Activated T-cell treated with anti-CD3 and anti-CD28 coated beads, Interleukin-2, amount 50 U/mL, for 72 hours (primary cell): ENCODE data around the gene ANGPT4. TPM values are rescaled to one million over a fixed set of nuclear protein-coding genes. Genes with fewer than 3 reads are reported as not detected.
A peak's percentile ranks its signal among the peaks of the same experiment; 100 is the strongest.

Experiments
- ATAC-seq, 2 donors: fragments of 150-1000 bp; cut with Tn5 transposase; replicated peaks in 1 of 2; 2 replicates each; pipeline ENCODE4 v1.10.0; 2021; ENCODE audit warnings: moderate library complexity in 2 of 2, mild to moderate bottlenecking in 1 of 2
- DNase-seq, 2 donors: peaks; one replicate each; pipeline ENCODE4 v3.0.0; 2021 to 2022; ENCODE audit warnings: mixed read lengths in 1 of 2
- H3K27ac Mint-ChIP-seq: one replicate; pipeline ENCODE4 v1.8.0; 2022; ENCODE audit warnings: mild to moderate bottlenecking, moderate library complexity, mixed read lengths
- H3K27me3 Mint-ChIP-seq: one replicate; pipeline ENCODE4 v1.8.0; 2022; ENCODE audit warnings: low read depth, mixed read lengths
- H3K36me3 Mint-ChIP-seq, 2 donors: one replicate each; pipeline ENCODE4 v1.8.0; 2022; ENCODE audit warnings: mixed read lengths in 2 of 2, mild to moderate bottlenecking in 1 of 2; ENCODE audit not compliant: insufficient read depth in 2 of 2
- H3K4me1 Mint-ChIP-seq: one replicate; pipeline ENCODE4 v1.8.0; 2022; ENCODE audit warnings: low read depth, mixed read lengths
- H3K4me3 Mint-ChIP-seq, 2 donors: one replicate each; pipeline ENCODE4 v1.8.0; 2022; ENCODE audit warnings: mild to moderate bottlenecking in 2 of 2, mixed read lengths in 2 of 2, moderate library complexity in 2 of 2
- H3K9me3 Mint-ChIP-seq, 2 donors: one replicate each; pipeline ENCODE4 v1.8.0; 2022; ENCODE audit warnings: mixed read lengths in 2 of 2
- total RNA-seq, 2 donors: library from RNA; stranded (reverse); gene quantifications; one replicate each; pipeline ENCODE4 v1.2.3, GENCODE V29; 2022

ANGPT4 gene
- total RNA-seq, 2 donors from 2014 or later: not detected

- DNase-seq: no peak
- no peak overlapping the region for H3K4me3 Mint-ChIP-seq
- no peak overlapping the region for H3K27ac Mint-ChIP-seq
- H3K27me3 Mint-ChIP-seq: peaks cover 3% of the 10 kb centered on the region
- no peak for ATAC-seq
- H3K9me3 Mint-ChIP-seq: no peaks in the 10 kb centered on the region
- no peaks in the 10 kb centered on the region for H3K4me1 Mint-ChIP-seq
- no peaks in the 10 kb centered on the region for H3K36me3 Mint-ChIP-seq
Observed at GRCh38 chr20:871948-872347, 44.2 kb downstream of the ANGPT4 start.

- Mint-ChIP-seq H3K36me3 (no peaks in the 10 kb centered on the region), H3K4me3 (no peak overlapping the region), H3K9me3 (no peaks in the 10 kb centered on the region), H3K4me1 (no peaks in the 10 kb centered on the region), H3K27me3 (no peaks in the 10 kb centered on the region), H3K27ac (no peak overlapping the region)
- DNase-seq (no peak), ATAC-seq (no peak)
Observed at GRCh38 chr20:871436-871835, 44.7 kb downstream of the ANGPT4 start.

- H3K27me3 Mint-ChIP-seq: no peaks in the 10 kb centered on the region
- DNase-seq (no peak), ATAC-seq (no peak)
- no peaks in the 10 kb centered on the region for H3K9me3 Mint-ChIP-seq
- no peaks in the 10 kb centered on the region for H3K36me3 Mint-ChIP-seq
- H3K27ac Mint-ChIP-seq: no peak overlapping the region
- no peak overlapping the region for H3K4me3 Mint-ChIP-seq
- H3K4me1 Mint-ChIP-seq: no peaks in the 10 kb centered on the region
Observed at GRCh38 chr20:870758-871157, 45.4 kb downstream of the ANGPT4 start.

GRCh38 chr20:869606-870005 is 46.5 kb downstream of the ANGPT4 start:
- no peaks in the 10 kb centered on the region for H3K27me3 Mint-ChIP-seq
- no peak for ATAC-seq
- no peaks in the 10 kb centered on the region for H3K36me3 Mint-ChIP-seq
- no peak overlapping the region for H3K4me3 Mint-ChIP-seq
- no peaks in the 10 kb centered on the region for H3K9me3 Mint-ChIP-seq
- DNase-seq: no peak
- no peaks in the 10 kb centered on the region for H3K4me1 Mint-ChIP-seq
- no peak overlapping the region for H3K27ac Mint-ChIP-seq

GRCh38 chr20:868279-868678 is 47.9 kb downstream of the ANGPT4 start:
- H3K4me1 Mint-ChIP-seq: no peaks in the 10 kb centered on the region
- H3K27ac Mint-ChIP-seq: no peak overlapping the region
- no peak overlapping the region for H3K4me3 Mint-ChIP-seq
- DNase-seq: no peak
- no peaks in the 10 kb centered on the region for H3K36me3 Mint-ChIP-seq
- H3K27me3 Mint-ChIP-seq: no peaks in the 10 kb centered on the region
- ATAC-seq: no peak
- H3K9me3 Mint-ChIP-seq: no peaks in the 10 kb centered on the region

GRCh38 chr20:865440-865839 is 50.7 kb downstream of the ANGPT4 start:
- Mint-ChIP-seq H3K4me1 (no peaks in the 10 kb centered on the region), H3K4me3 (no peak overlapping the region)
- no peak for ATAC-seq

GRCh38 chr20:860891-861290 is 55.2 kb downstream of the ANGPT4 start:
- no peak for ATAC-seq
- H3K36me3 Mint-ChIP-seq: no peaks in the 10 kb centered on the region
- no peak for DNase-seq
- no peak overlapping the region for H3K27ac Mint-ChIP-seq
- H3K27me3 Mint-ChIP-seq: no peaks in the 10 kb centered on the region
- H3K9me3 Mint-ChIP-seq: no peaks in the 10 kb centered on the region
- H3K4me1 Mint-ChIP-seq: peaks cover 32% of the 10 kb centered on the region
- H3K4me3 Mint-ChIP-seq: no peak overlapping the region

More at GRCh38 chr20:865440-865839, 50.7 kb downstream of the ANGPT4 start:
- no peak for DNase-seq
- H3K9me3 Mint-ChIP-seq: no peaks in the 10 kb centered on the region
- H3K36me3 Mint-ChIP-seq: no peaks in the 10 kb centered on the region
- H3K27ac Mint-ChIP-seq: no peak overlapping the region
- no peaks in the 10 kb centered on the region for H3K27me3 Mint-ChIP-seq

GRCh38 chr20:859751-860231 is 56.3 kb downstream of the ANGPT4 start:
- Mint-ChIP-seq H3K36me3 (no peaks in the 10 kb centered on the region), H3K4me3 (no peak overlapping the region), H3K4me1 (peaks cover 38% of the 10 kb centered on the region), H3K27me3 (no peaks in the 10 kb centered on the region), H3K9me3 (no peaks in the 10 kb centered on the region), H3K27ac (no peak overlapping the region)
- DNase-seq: no peak
- peak in 1 of 2 donors; percentile 13 for ATAC-seq

- no peak for DNase-seq
- Mint-ChIP-seq H3K36me3 (no peaks in the 10 kb centered on the region), H3K4me3 (no peak overlapping the region), H3K27me3 (no peaks in the 10 kb centered on the region), H3K9me3 (no peaks in the 10 kb centered on the region), H3K4me1 (peaks cover 56% of the 10 kb centered on the region), H3K27ac (no peak overlapping the region)
- ATAC-seq: no peak
Observed at GRCh38 chr20:858011-858410, 58.1 kb downstream of the ANGPT4 start.

- DNase-seq (peak; percentile 68 to 69), ATAC-seq (peak; percentile 83 to 93)
- no peak overlapping the region for H3K27ac Mint-ChIP-seq
- H3K4me3 Mint-ChIP-seq: peak overlapping the region; percentile 5 to 57
- H3K4me1 Mint-ChIP-seq: peaks cover 57% of the 10 kb centered on the region
- no peaks in the 10 kb centered on the region for H3K36me3 Mint-ChIP-seq
- no peaks in the 10 kb centered on the region for H3K9me3 Mint-ChIP-seq
- no peaks in the 10 kb centered on the region for H3K27me3 Mint-ChIP-seq
Observed at GRCh38 chr20:856361-856775, 59.8 kb downstream of the ANGPT4 start.

GRCh38 chr20:855466-856360 is 60.4 kb downstream of the ANGPT4 start:
- H3K36me3 Mint-ChIP-seq: peaks cover 0 to 1% of the 10 kb centered on the region in 2 donors
- DNase-seq (no peak), ATAC-seq (peak; percentile 18 to 26)
- H3K27ac Mint-ChIP-seq: no peak overlapping the region
- H3K4me3 Mint-ChIP-seq: peak overlapping the region; percentile 5 to 57
- no peaks in the 10 kb centered on the region for H3K27me3 Mint-ChIP-seq
- H3K4me1 Mint-ChIP-seq: peaks cover 61% of the 10 kb centered on the region
- H3K9me3 Mint-ChIP-seq: no peaks in the 10 kb centered on the region

- ATAC-seq (no peak), DNase-seq (no peak)
- Mint-ChIP-seq H3K4me3 (no peak overlapping the region), H3K9me3 (no peaks in the 10 kb centered on the region), H3K27ac (no peak overlapping the region), H3K36me3 (peaks cover 0 to 2% of the 10 kb centered on the region in 2 donors), H3K27me3 (no peaks in the 10 kb centered on the region), H3K4me1 (peaks cover 59% of the 10 kb centered on the region)
Observed at GRCh38 chr20:854601-855000, 61.5 kb downstream of the ANGPT4 start.

GRCh38 chr20:853406-853996 is 62.6 kb downstream of the ANGPT4 start:
- H3K27ac Mint-ChIP-seq: no peak overlapping the region
- H3K27me3 Mint-ChIP-seq: no peaks in the 10 kb centered on the region
- peaks cover 0 to 2% of the 10 kb centered on the region in 2 donors for H3K36me3 Mint-ChIP-seq
- H3K9me3 Mint-ChIP-seq: no peaks in the 10 kb centered on the region
- DNase-seq (no peak), ATAC-seq (no peak)
- peaks cover 48% of the 10 kb centered on the region for H3K4me1 Mint-ChIP-seq
- no peak overlapping the region for H3K4me3 Mint-ChIP-seq
